SKM-1 treated with dmso at 0.1 percent for 144 hours (cell line): ENCODE data around the gene GSE1.
A peak's percentile ranks its signal among the peaks of the same experiment; 100 is the strongest.

Experiments
- DNase-seq: peaks from one replicate; lab custom pipeline; 2025; ENCODE audit not compliant: unreplicated experiment; lab: John Stamatoyannopoulos, UW

The GSE1 gene

GRCh38 chr16:85658504-85659326 is 45.6 kb downstream of the GSE1 start:
- DNase-seq, result no peak

GRCh38 chr16:85659336-85659735 is 46.2 kb downstream of the GSE1 start:
- no peak for DNase-seq

GRCh38 chr16:85659805-85660511 is 46.8 kb downstream of the GSE1 start:
- DNase-seq, result peak; percentile 19

GRCh38 chr16:85660843-85661739 is 48.0 kb downstream of the GSE1 start:
- no peak for DNase-seq

GRCh38 chr16:85661740-85662481 is 48.8 kb downstream of the GSE1 start:
- DNase-seq, result no peak

GRCh38 chr16:85662482-85662812 is 49.3 kb downstream of the GSE1 start:
- no peak for DNase-seq

- no peak for DNase-seq
Observed at GRCh38 chr16:85662976-85663830, 50.1 kb downstream of the GSE1 start.

GRCh38 chr16:85663891-85664321 is 50.8 kb downstream of the GSE1 start:
- no peak for DNase-seq

- DNase-seq, result no peak
Observed at GRCh38 chr16:85664580-85665372, 51.7 kb downstream of the GSE1 start.

GRCh38 chr16:85665373-85665740 is 52.2 kb downstream of the GSE1 start:
- no peak for DNase-seq

- DNase-seq, result no peak
Observed at GRCh38 chr16:85665929-85666328, 52.8 kb downstream of the GSE1 start.

GRCh38 chr16:85667261-85667660 is 54.1 kb downstream of the GSE1 start:
- no peak for DNase-seq

- no peak for DNase-seq
Observed at GRCh38 chr16:85667841-85668413, 54.8 kb downstream of the GSE1 start.

- DNase-seq, result no peak
Observed at GRCh38 chr16:85668676-85669424, 55.7 kb downstream of the GSE1 start.

GRCh38 chr16:85670840-85671239 is 57.7 kb downstream of the GSE1 start:
- DNase-seq, result no peak

- DNase-seq, result no peak
Observed at GRCh38 chr16:85673529-85674417, 60.7 kb downstream of the GSE1 start.

GRCh38 chr16:85674418-85674755 is 61.3 kb downstream of the GSE1 start:
- no peak for DNase-seq
